Heart left ventricle (tissue), 16 donors: ENCODE measurements around the gene TDRD10. TPM values are rescaled to one million over a fixed set of nuclear protein-coding genes. Genes with fewer than 3 reads are reported as not detected.

ENCODE experiments used
- ATAC-seq, 4 donors: fragments of 200-7000 bp; cut with Tn5 transposase; one replicate each; pipeline ENCODE4 v1.9.1; 2020 to 2022; ENCODE audit warnings: moderate library complexity in 4 of 4, mild to moderate bottlenecking in 3 of 4, moderate number of reproducible peaks in 1 of 4
- DNase-seq, 5 donors: peaks; one replicate each; pipeline ENCODE4 v3.0.0-alpha.2; 2020
- H3K27ac ChIP-seq, 12 donors: fragments of 200-600 bp; sonication (generic) in 4 of 12; one replicate each; pipeline versions ENCODE4 v1.5.0 to v1.8.0; 2016 to 2022; ENCODE audit warnings: mild to moderate bottlenecking in 2 of 12
- H3K27me3 ChIP-seq, 9 donors: fragments of 200-600 bp; sonication (generic) in 2 of 9; one replicate each; pipeline versions ENCODE4 v1.5.1 to v1.8.0; 2016 to 2022; ENCODE audit warnings: mild to moderate bottlenecking in 3 of 9
- H3K36me3 ChIP-seq, 9 donors: fragments of 200-600 bp; sonication (generic) in 2 of 9; one replicate each; pipeline versions ENCODE4 v1.5.0 to v1.8.0; 2018 to 2022; ENCODE audit warnings: mild to moderate bottlenecking in 2 of 9
- H3K4me1 ChIP-seq, 12 donors: fragments of 200-600 bp; sonication (generic) in 4 of 12; one replicate each; pipeline versions ENCODE4 v1.5.0 to v1.8.0; 2016 to 2022; ENCODE audit warnings: mild to moderate bottlenecking in 3 of 12
- H3K4me3 ChIP-seq, 12 donors: fragments of 200-600 bp; sonication (generic) in 4 of 12; one replicate each; pipeline versions ENCODE4 v1.5.0 to v1.8.0; 2017 to 2022; ENCODE audit warnings: mild to moderate bottlenecking in 9 of 12, moderate library complexity in 4 of 12
- H3K9me3 ChIP-seq, 12 donors: fragments of 200-600 bp; sonication (generic) in 4 of 12; one replicate each; pipeline versions ENCODE4 v1.5.0 to v1.8.0; 2016 to 2022; ENCODE audit warnings: mild to moderate bottlenecking in 1 of 12
- CTCF ChIP-seq, 12 donors: fragments of 200-600 bp; sonication (generic) in 4 of 12; IDR thresholded peaks; one replicate each; pipeline versions ENCODE4 v1.5.0 to v1.8.0; 2018 to 2022; ENCODE audit warnings: antibody characterized with exemption in 12 of 12, mild to moderate bottlenecking in 5 of 12
- POLR2A ChIP-seq, 2 donors: fragments of 450-650 bp; IDR thresholded peaks; one replicate each; pipeline ENCODE4 v1.6.1; 2017; ENCODE audit warnings: antibody characterized with exemption in 2 of 2, mild to moderate bottlenecking in 2 of 2, moderate library complexity in 2 of 2
- WGBS, 4 donors: extraction: QIAGEN DNeasy Blood & Tissue Kit in 2 of 4; methylation state at CpG; one replicate each; pipeline versions ENCODE4 v1.1.5 to v1.1.7; 2013 to 2018; 5-methylcytosine and 5-hydroxymethylcytosine counted together
- intact Hi-C, 10 donors: fragments of 100-400 bp; cut with DNase I; formaldehyde crosslinking; loops; one replicate each; pipeline versions ENCODE4 v1.11.1 to v1.14.2; 2022
- polyA plus RNA-seq, 2 donors: library from polyadenylated mRNA; stranded (reverse); fragments of 200-250 nt; gene quantifications; one replicate each; pipeline ENCODE4 v1.2.3, GENCODE V29; 2013
- total RNA-seq, 9 donors: library from RNA; depleted of rRNA in 2 of 9; stranded (reverse); fragments of >200 nt in 2 of 9; fragmentation: NEBNext Ultra II Directional in 3 of 9; extraction: Animal tissue kit (Norgen Biotek cat#: 25700) in 3 of 9; gene quantifications; one replicate each; pipeline versions ENCODE4 v1.1.0 to v1.2.4, GENCODE V29; 2016 to 2023
- donor health status: ischemic (EF 13 %, LVEDD 7.1; RV severe dilation, severe dysfunction).
- donor health status: healthy with polysubstance abuse.
- donor health status: DM: no; HTN: yes; CAD: no.
- donor health status: DM: no; HTN: no; CAD: no.
- donor health status: ischemic (EF 25% LVEDD 6.9; RV normal size, moderate dysfunction).
- donor health status: ischemic (EF 25% LVEDD 5.7; RV mildly dilated, moderate dysfunction).
- donor health status: healthy.
- donor health status: DM: yes; HTN: yes; CAD: no.
- donor health status: ischemic (EF 35%, LVEDD 5.7; RV mildly dilated, moderate dysfunction).
- donor health status: nonischemic (EF 11% LVEDD 7.7; RV severe dilation, severe dysfunction).
- donor health status: DM: yes; HTN: yes; CAD: no.
- donor health status: PGD.
- donor health status: ischemic (EF 29% LVEDD 5.4; RV normal size, mild dysfunction).
- donor health status: nonischemic (EF 23%, LVEDD 6.1; RV moderate dilation, normal function).

Gene TDRD10
- total and polyA plus RNA-seq, 11 donors, result 0.71 to 3.4 (median 1.9) TPM

- intact Hi-C loops, result no loop called here
- Histone ChIP-seq H3K9me3 (no peaks in the 10 kb centered on the region), H3K4me3 (no peak overlapping the region), H3K4me1 (peaks cover 0 to 33% (median 17%) of the 10 kb centered on the region in 12 donors), H3K27ac (peak overlapping the region in 6 of 12 donors; percentile 8 to 71 (median 39)), H3K27me3 (no peaks in the 10 kb centered on the region), H3K36me3 (peaks cover 0 to 51% (median 44%) of the 10 kb centered on the region in 9 donors)
- TF ChIP-seq POLR2A (IDR thresholded peaks at IDR 0.05) (no peak), CTCF (IDR thresholded peaks at IDR 0.05) (no peak)
- 20 to 44% (median 31%) methylated on average over 5 to 6 of the region's 6 CpGs for WGBS, 4 donors
- ATAC-seq (peak; percentile 51 to 87 (median 70)), DNase-seq (peak in 2 of 5 donors; percentile 43 to 50)
These were observed 76.0 kb downstream of the TDRD10 start for GRCh38 chr1:154578058-154578418.

GRCh38 chr1:154579374-154579773 lies 77.4 kb downstream of the TDRD10 start:
- DNase-seq (no peak), ATAC-seq (no peak)
- H3K36me3 ChIP-seq, result peaks cover 0 to 64% (median 58%) of the 10 kb centered on the region in 9 donors
- H3K4me3 ChIP-seq, result no peak overlapping the region
- no peak for TF ChIP-seq CTCF (IDR thresholded peaks at IDR 0.05)
- TF ChIP-seq POLR2A (IDR thresholded peaks at IDR 0.05), result no peak
- peak overlapping the region in 1 of 12 donors; percentile 32 for H3K27ac ChIP-seq
- no peaks in the 10 kb centered on the region for H3K9me3 ChIP-seq
- intact Hi-C loops, result no loop called here
- peaks cover 0 to 39% (median 18%) of the 10 kb centered on the region in 12 donors for H3K4me1 ChIP-seq
- WGBS, 4 donors, result 76 to 86% (median 86%) methylated on average over 7 to 8 of the region's 8 CpGs
- H3K27me3 ChIP-seq, result no peaks in the 10 kb centered on the region

- Histone ChIP-seq H3K27me3 (no peaks in the 10 kb centered on the region), H3K27ac (no peak overlapping the region), H3K36me3 (peaks cover 0 to 88% (median 81%) of the 10 kb centered on the region in 9 donors), H3K9me3 (no peaks in the 10 kb centered on the region), H3K4me3 (no peak overlapping the region), H3K4me1 (peaks cover 0 to 33% (median 18%) of the 10 kb centered on the region in 12 donors)
- WGBS, 4 donors, result 78 to 89% (median 87%) methylated on average over 3 of the region's 3 CpGs
- intact Hi-C loops, result no loop called here
- TF ChIP-seq POLR2A (IDR thresholded peaks at IDR 0.05), result no peak
- no peak for TF ChIP-seq CTCF (IDR thresholded peaks at IDR 0.05)
- DNase-seq, result no peak
- no peak for ATAC-seq
These were observed 79.7 kb downstream of the TDRD10 start for GRCh38 chr1:154581766-154582165.

- peak in 1 of 4 donors; percentile 13 for ATAC-seq
- H3K9me3 ChIP-seq, result no peaks in the 10 kb centered on the region
- no peak for DNase-seq
- peaks cover 0 to 99% (median 93%) of the 10 kb centered on the region in 9 donors for H3K36me3 ChIP-seq
- H3K4me1 ChIP-seq, result peaks cover 0 to 23% (median 10%) of the 10 kb centered on the region in 12 donors
- no peak overlapping the region for H3K4me3 ChIP-seq
- WGBS, 4 donors, result 72 to 90% (median 78%) methylated on average over 6 of the region's 6 CpGs
- H3K27me3 ChIP-seq, result no peaks in the 10 kb centered on the region
- intact Hi-C loops, result no loop called here
- no peak for TF ChIP-seq CTCF (IDR thresholded peaks at IDR 0.05)
- H3K27ac ChIP-seq, result no peak overlapping the region
These were observed 80.9 kb downstream of the TDRD10 start for GRCh38 chr1:154582885-154583284.
